ENCODE results near the gene PHACTR1.

The PHACTR1 gene

GRCh38 chr6:12957321-12958051 is 240.9 kb downstream of the PHACTR1 start:
- TF ChIP-seq CTCF (IDR thresholded peaks at IDR 0.05; ENCODE audit: low read length) (no peak), EZH2 (IDR thresholded peaks at IDR 0.05; ENCODE audit: borderline replicate concordance, low read length) (no peak)
- Histone ChIP-seq H3K27me3 (ENCODE audit: insufficient read depth, low read length) (no peaks in the 10 kb centered on the region), H2AFZ (ENCODE audit: low read length) (no peak overlapping the region), H3K9ac (ENCODE audit: low read length) (no peak overlapping the region), H4K20me1 (ENCODE audit: insufficient read depth, low read length) (no peaks in the 10 kb centered on the region), H3F3A (ENCODE audit: insufficient read depth, low read length) (no peaks in the 10 kb centered on the region), H3K9me2 (ENCODE audit: low read depth, low read length) (no peaks in the 10 kb centered on the region), H3K4me2 (ENCODE audit: low read length) (peak overlapping the region; percentile 25), H3K27ac (ENCODE audit: low read depth, low read length, poor library complexity, severe bottlenecking) (no peak overlapping the region), H3K79me2 (ENCODE audit: insufficient read depth, low read length) (no peaks in the 10 kb centered on the region), H3K36me3 (ENCODE audit: insufficient read depth, low read length) (no peaks in the 10 kb centered on the region), H3K9me3 (ENCODE audit: low read length) (no peaks in the 10 kb centered on the region), H3K4me3 (ENCODE audit: low read depth, low read length, poor library complexity, severe bottlenecking) (no peak overlapping the region), H3K4me1 (ENCODE audit: insufficient read depth, low read length, severe bottlenecking) (no peaks in the 10 kb centered on the region)

- no peaks in the 10 kb centered on the region for H3K27me3 ChIP-seq (ENCODE audit: insufficient read depth, low read length)
- no peaks in the 10 kb centered on the region for H3K79me2 ChIP-seq (ENCODE audit: insufficient read depth, low read length)
- no peaks in the 10 kb centered on the region for H3K9me2 ChIP-seq (ENCODE audit: low read depth, low read length)
- H4K20me1 ChIP-seq (ENCODE audit: insufficient read depth, low read length), result no peaks in the 10 kb centered on the region
- H3K9ac ChIP-seq (ENCODE audit: low read length), result no peak overlapping the region
- H3K36me3 ChIP-seq (ENCODE audit: insufficient read depth, low read length), result no peaks in the 10 kb centered on the region
- H3K27ac ChIP-seq (ENCODE audit: low read depth, low read length, poor library complexity, severe bottlenecking), result no peak overlapping the region
- H3K4me1 ChIP-seq (ENCODE audit: insufficient read depth, low read length, severe bottlenecking), result no peaks in the 10 kb centered on the region
- H2AFZ ChIP-seq (ENCODE audit: low read length), result no peak overlapping the region
- no peaks in the 10 kb centered on the region for H3F3A ChIP-seq (ENCODE audit: insufficient read depth, low read length)
- no peak for TF ChIP-seq EZH2 (IDR thresholded peaks at IDR 0.05; ENCODE audit: borderline replicate concordance, low read length)
- TF ChIP-seq CTCF (IDR thresholded peaks at IDR 0.05; ENCODE audit: low read length), result no peak
- no peaks in the 10 kb centered on the region for H3K9me3 ChIP-seq (ENCODE audit: low read length)
- H3K4me3 ChIP-seq (ENCODE audit: low read depth, low read length, poor library complexity, severe bottlenecking), result no peak overlapping the region
- H3K4me2 ChIP-seq (ENCODE audit: low read length), result no peak overlapping the region
Observed at GRCh38 chr6:12958052-12958706, 241.6 kb downstream of the PHACTR1 start.

GRCh38 chr6:12961761-12962160 is 245.2 kb downstream of the PHACTR1 start:
- H3K79me2 ChIP-seq (ENCODE audit: insufficient read depth, low read length), result no peaks in the 10 kb centered on the region
- H3K9me2 ChIP-seq (ENCODE audit: low read depth, low read length), result no peaks in the 10 kb centered on the region
- H3K4me3 ChIP-seq (ENCODE audit: low read depth, low read length, poor library complexity, severe bottlenecking), result no peak overlapping the region
- no peak overlapping the region for H3K27ac ChIP-seq (ENCODE audit: low read depth, low read length, poor library complexity, severe bottlenecking)
- H3K36me3 ChIP-seq (ENCODE audit: insufficient read depth, low read length), result no peaks in the 10 kb centered on the region
- no peak for TF ChIP-seq CTCF (IDR thresholded peaks at IDR 0.05; ENCODE audit: low read length)
- no peak for TF ChIP-seq EZH2 (IDR thresholded peaks at IDR 0.05; ENCODE audit: borderline replicate concordance, low read length)
- no peak overlapping the region for H3K9ac ChIP-seq (ENCODE audit: low read length)
- no peak overlapping the region for H3K4me2 ChIP-seq (ENCODE audit: low read length)
- no peak overlapping the region for H2AFZ ChIP-seq (ENCODE audit: low read length)
- H3K27me3 ChIP-seq (ENCODE audit: insufficient read depth, low read length), result no peaks in the 10 kb centered on the region
- H3K9me3 ChIP-seq (ENCODE audit: low read length), result no peaks in the 10 kb centered on the region
- H3K4me1 ChIP-seq (ENCODE audit: insufficient read depth, low read length, severe bottlenecking), result no peaks in the 10 kb centered on the region
- H4K20me1 ChIP-seq (ENCODE audit: insufficient read depth, low read length), result no peaks in the 10 kb centered on the region
- H3F3A ChIP-seq (ENCODE audit: insufficient read depth, low read length), result no peaks in the 10 kb centered on the region

All from OCI-LY1 (cell line).